Smooth muscle cell (in vitro differentiated cells): Measurements from ENCODE around the gene ADCY5. TPM values are rescaled to one million over a fixed set of nuclear protein-coding genes. Genes with fewer than 3 reads are reported as not detected.

Source experiments
- DNase-seq: peaks from one replicate; lab custom pipeline; 2025; ENCODE audit not compliant: unreplicated experiment; lab: John Stamatoyannopoulos, UW
- H2AFZ ChIP-seq: fragments of 200-600 bp; sonication (generic); 2 replicates; pipeline ENCODE4 v1.6.0; 2016; ENCODE audit warnings: antibody characterized with exemption, low read depth, mild to moderate bottlenecking
- H3F3A ChIP-seq: fragments of 200-600 bp; sonication (generic); 2 replicates; pipeline ENCODE4 v1.6.0; 2017; ENCODE audit warnings: antibody characterized with exemption, low read depth
- H3K27ac ChIP-seq: fragments of 200-600 bp; sonication (generic); 2 replicates; pipeline ENCODE4 v1.5.1; 2016; ENCODE audit warnings: low read depth, mild to moderate bottlenecking
- H3K27me3 ChIP-seq: fragments of 200-600 bp; sonication (generic); 2 replicates; pipeline ENCODE4 v1.6.1; 2016; ENCODE audit warnings: low read depth, mild to moderate bottlenecking
- H3K36me3 ChIP-seq: fragments of 200-600 bp; sonication (generic); 2 replicates; pipeline ENCODE4 v1.5.1; 2016; ENCODE audit warnings: low read depth
- H3K4me1 ChIP-seq: fragments of 200-600 bp; sonication (generic); 2 replicates; pipeline ENCODE4 v1.5.1; 2016; ENCODE audit warnings: low read depth
- H3K4me2 ChIP-seq: fragments of 200-600 bp; sonication (generic); 2 replicates; pipeline ENCODE4 v1.6.0; 2016; ENCODE audit warnings: mild to moderate bottlenecking
- H3K4me3 ChIP-seq: fragments of 200-600 bp; sonication (generic); 2 replicates; pipeline ENCODE4 v1.5.1; 2016; ENCODE audit warnings: mild to moderate bottlenecking
- H3K79me2 ChIP-seq: fragments of 200-600 bp; sonication (generic); 2 replicates; pipeline ENCODE4 v1.6.0; 2016; ENCODE audit warnings: low read depth, mild to moderate bottlenecking
- H3K9ac ChIP-seq: fragments of 200-600 bp; sonication (generic); 2 replicates; pipeline ENCODE4 v1.6.0; 2016; ENCODE audit warnings: low read depth
- H3K9me3 ChIP-seq: fragments of 200-600 bp; sonication (generic); replicated peaks from 2 replicates; pipeline ENCODE4 v1.5.1; 2016; ENCODE audit warnings: low read depth
- H4K20me1 ChIP-seq: fragments of 200-600 bp; sonication (generic); 2 replicates; pipeline ENCODE4 v1.6.0; 2016; ENCODE audit warnings: low read depth
- WGBS: methylation state at CpG from one replicate; pipeline ENCODE4 v1.1.7; 2016; ENCODE audit warnings: low lambda C conversion rate; 5-methylcytosine and 5-hydroxymethylcytosine counted together
- polyA plus RNA-seq: library from polyadenylated mRNA; unstranded; fragments of >200 nt; fragmentation: Nextera tagmentation; extraction: Ambion mirVana; gene quantifications from 2 replicates; pipeline ENCODE4 v1.2.1, GENCODE V29; 2016
- total RNA-seq: library from RNA; depleted of rRNA; stranded (reverse); fragments of >200 nt; gene quantifications from 2 replicates; pipeline ENCODE4 v1.2.3, GENCODE V29; 2014
- TF ChIP-seq, protein P1 (sequence below): fragments of 200-600 bp; sonication (generic); IDR thresholded peaks from 2 replicates; pipeline ENCODE4 v1.5.1; 2017; ENCODE audit warnings: borderline replicate concordance, mild to moderate bottlenecking, antibody characterized with exemption; ENCODE audit not compliant: insufficient read depth, poor library complexity, severe bottlenecking

ADCY5 gene
- total and polyA plus RNA-seq, 2 experiments from 2014 or later, result 0.50 to 0.58 TPM

DNA sequence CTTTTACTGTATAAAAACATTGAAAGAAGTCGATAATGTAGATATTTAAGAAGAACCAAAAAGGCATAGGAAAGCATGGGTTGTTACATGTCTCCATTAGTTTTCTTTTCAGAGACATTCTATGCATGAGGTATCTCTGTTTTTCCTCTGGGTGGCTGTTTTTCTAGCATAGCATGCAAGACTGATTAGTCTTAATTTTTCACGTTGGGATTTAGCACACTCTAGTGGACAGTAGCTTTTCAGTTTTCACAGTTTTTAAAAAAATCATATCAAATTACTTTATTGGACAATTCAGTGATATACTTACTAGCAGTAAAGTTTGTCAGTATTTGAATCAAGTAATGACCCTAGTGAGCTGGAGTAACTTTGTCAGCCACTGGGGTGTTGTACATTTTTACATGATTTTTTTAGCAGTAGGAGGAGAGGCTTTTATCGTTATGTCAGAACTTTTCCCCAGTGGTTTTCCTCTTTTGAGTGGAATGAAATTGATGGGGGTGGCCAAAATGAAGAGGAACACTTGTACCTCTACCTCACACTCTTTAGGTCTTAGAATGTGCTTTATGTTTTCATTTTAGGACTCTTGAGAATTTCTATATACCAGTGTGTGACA, 190.0 kb downstream of the ADCY5 start:
- Histone ChIP-seq H3K4me3 (no peak overlapping the region), H3K4me1 (no peaks in the 10 kb centered on the region), H4K20me1 (no peaks in the 10 kb centered on the region), H3K27me3 (no peaks in the 10 kb centered on the region), H3K27ac (no peak overlapping the region), H3K4me2 (no peak overlapping the region), H3K9me3 (no peaks in the 10 kb centered on the region), H3K79me2 (no peaks in the 10 kb centered on the region), H3K9ac (no peak overlapping the region), H2AFZ (no peak overlapping the region), H3K36me3 (no peaks in the 10 kb centered on the region), H3F3A (peaks cover 3% of the 10 kb centered on the region)
- TF ChIP-seq, protein P1, sequence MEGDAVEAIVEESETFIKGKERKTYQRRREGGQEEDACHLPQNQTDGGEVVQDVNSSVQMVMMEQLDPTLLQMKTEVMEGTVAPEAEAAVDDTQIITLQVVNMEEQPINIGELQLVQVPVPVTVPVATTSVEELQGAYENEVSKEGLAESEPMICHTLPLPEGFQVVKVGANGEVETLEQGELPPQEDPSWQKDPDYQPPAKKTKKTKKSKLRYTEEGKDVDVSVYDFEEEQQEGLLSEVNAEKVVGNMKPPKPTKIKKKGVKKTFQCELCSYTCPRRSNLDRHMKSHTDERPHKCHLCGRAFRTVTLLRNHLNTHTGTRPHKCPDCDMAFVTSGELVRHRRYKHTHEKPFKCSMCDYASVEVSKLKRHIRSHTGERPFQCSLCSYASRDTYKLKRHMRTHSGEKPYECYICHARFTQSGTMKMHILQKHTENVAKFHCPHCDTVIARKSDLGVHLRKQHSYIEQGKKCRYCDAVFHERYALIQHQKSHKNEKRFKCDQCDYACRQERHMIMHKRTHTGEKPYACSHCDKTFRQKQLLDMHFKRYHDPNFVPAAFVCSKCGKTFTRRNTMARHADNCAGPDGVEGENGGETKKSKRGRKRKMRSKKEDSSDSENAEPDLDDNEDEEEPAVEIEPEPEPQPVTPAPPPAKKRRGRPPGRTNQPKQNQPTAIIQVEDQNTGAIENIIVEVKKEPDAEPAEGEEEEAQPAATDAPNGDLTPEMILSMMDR, result peak; percentile 55
- WGBS, result 66% methylated on average over 3 of the region's 3 CpGs
- DNase-seq, result no peak

DNA sequence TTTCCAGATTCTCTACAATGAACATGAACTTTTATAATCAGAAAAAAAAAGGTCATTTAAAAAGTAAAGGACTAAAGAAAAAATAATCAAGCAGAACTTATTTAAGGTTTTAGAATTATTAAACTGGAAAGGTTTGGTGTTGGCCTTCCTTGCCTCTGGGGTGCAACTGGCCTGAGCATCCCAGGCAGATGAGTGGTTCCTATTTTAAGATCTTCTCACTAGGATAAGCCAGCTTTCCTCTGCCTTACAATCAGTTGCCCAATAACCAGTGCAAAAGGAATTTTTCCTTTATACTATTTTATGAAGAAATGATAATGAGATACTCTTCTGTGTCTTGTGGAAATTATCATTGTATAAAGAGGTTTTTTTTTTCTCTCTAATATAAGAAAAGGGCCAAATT, 190.5 kb downstream of the ADCY5 start:
- Histone ChIP-seq H3K27me3 (no peaks in the 10 kb centered on the region), H3K4me1 (no peaks in the 10 kb centered on the region), H4K20me1 (no peaks in the 10 kb centered on the region), H3K9me3 (no peaks in the 10 kb centered on the region), H3K79me2 (no peaks in the 10 kb centered on the region), H3K36me3 (no peaks in the 10 kb centered on the region), H3K9ac (no peak overlapping the region), H3K4me2 (no peak overlapping the region), H2AFZ (no peak overlapping the region), H3K27ac (no peak overlapping the region), H3F3A (peaks cover 3% of the 10 kb centered on the region), H3K4me3 (no peak overlapping the region)
- no peak for DNase-seq
- TF ChIP-seq, protein P1, result no peak

DNA sequence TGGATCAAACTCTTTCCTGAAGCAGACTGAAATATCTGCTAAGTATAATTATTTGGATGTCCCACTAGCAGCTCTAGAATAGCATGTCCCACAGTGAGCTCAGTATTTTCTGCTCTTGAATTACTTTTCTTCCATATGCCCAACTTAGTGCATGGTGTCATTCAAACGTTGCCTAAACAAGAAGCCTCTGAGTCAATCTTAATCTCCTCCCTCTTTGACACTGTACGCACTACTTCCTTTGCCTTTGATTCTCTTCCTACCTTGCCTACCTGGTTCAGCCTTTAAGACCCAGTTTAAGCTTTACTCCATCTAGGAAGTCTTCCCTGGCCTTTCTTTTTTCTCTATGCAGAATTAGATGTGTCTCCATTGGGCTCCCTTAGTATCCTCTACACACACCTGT, 192.6 kb downstream of the ADCY5 start:
- H3K4me3 ChIP-seq, result no peak overlapping the region
- H4K20me1 ChIP-seq, result no peaks in the 10 kb centered on the region
- H3K4me2 ChIP-seq, result no peak overlapping the region
- H3K9me3 ChIP-seq, result no peaks in the 10 kb centered on the region
- no peak overlapping the region for H2AFZ ChIP-seq
- TF ChIP-seq, protein P1, result no peak
- H3K9ac ChIP-seq, result no peak overlapping the region
- H3K4me1 ChIP-seq, result no peaks in the 10 kb centered on the region
- WGBS, result 79% methylated on average over 2 of the region's 2 CpGs
- H3F3A ChIP-seq, result no peaks in the 10 kb centered on the region
- H3K27ac ChIP-seq, result no peak overlapping the region
- no peaks in the 10 kb centered on the region for H3K36me3 ChIP-seq
- H3K27me3 ChIP-seq, result no peaks in the 10 kb centered on the region
- no peak for DNase-seq
- no peaks in the 10 kb centered on the region for H3K79me2 ChIP-seq

DNA sequence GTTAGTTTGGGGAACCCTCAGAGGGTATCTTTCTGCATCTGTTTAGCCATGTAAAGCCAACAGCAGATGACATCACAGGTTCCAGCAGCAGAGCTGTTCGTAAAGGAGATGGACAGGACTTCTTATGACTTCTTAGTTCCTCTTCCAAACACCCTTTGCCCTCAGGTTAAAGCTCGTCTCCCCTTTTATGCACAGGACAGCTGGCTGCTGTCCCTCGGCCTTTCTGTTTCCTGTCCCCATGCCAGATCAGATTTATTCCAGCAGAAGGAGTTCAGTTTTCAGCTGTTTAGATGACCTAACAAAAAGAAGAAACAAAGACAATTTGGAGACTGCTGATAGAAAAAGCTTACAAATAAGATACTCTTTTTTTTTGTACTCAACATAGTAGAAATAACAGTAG, 202.0 kb downstream of the ADCY5 start:
- whole genome bisulfite sequencing, result 86% methylated on average over 3 of the region's 3 CpGs

More for the DNA sequence above, 202.0 kb downstream of the ADCY5 start:
- Histone ChIP-seq H3K4me2 (no peak overlapping the region), H3K79me2 (no peaks in the 10 kb centered on the region), H3K4me3 (no peak overlapping the region), H3K9ac (no peak overlapping the region), H3F3A (no peaks in the 10 kb centered on the region), H2AFZ (no peak overlapping the region), H4K20me1 (peaks cover 11% of the 10 kb centered on the region), H3K4me1 (no peaks in the 10 kb centered on the region), H3K27ac (no peak overlapping the region), H3K27me3 (no peaks in the 10 kb centered on the region), H3K9me3 (no peaks in the 10 kb centered on the region), H3K36me3 (peaks cover 3% of the 10 kb centered on the region)
- TF ChIP-seq, protein P1, result no peak
- DNase-seq, result no peak
